HG03520 (cell line): ENCODE data around the gene NFIB.

Experiments used
- ATAC-seq: cut with Tn5 transposase; IDR thresholded peaks from one replicate; pipeline ENCODE4 v1.9.1; 2021; ENCODE audit warnings: mild to moderate bottlenecking, moderate library complexity; ENCODE audit not compliant: unreplicated experiment

NFIB gene

DNA sequence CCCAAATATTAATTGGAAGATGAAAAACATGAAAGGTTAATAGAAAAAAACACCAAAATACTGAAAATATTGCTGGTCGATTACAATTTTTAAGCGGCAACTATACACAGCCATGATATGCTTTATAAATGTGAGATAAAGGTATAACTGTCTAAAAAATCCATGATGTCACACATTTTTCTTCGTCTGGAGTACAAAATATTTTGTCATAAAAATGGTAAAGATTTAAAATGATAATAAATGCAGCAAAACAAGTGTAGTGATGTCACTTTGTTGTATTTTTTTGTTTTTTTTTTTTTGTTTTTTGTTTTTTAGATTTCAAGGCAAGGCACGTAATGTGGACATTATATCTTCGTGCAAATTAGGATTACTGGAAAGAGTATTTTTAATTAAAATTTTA, 227.4 kb downstream of the NFIB start:
- no peak for ATAC-seq

DNA sequence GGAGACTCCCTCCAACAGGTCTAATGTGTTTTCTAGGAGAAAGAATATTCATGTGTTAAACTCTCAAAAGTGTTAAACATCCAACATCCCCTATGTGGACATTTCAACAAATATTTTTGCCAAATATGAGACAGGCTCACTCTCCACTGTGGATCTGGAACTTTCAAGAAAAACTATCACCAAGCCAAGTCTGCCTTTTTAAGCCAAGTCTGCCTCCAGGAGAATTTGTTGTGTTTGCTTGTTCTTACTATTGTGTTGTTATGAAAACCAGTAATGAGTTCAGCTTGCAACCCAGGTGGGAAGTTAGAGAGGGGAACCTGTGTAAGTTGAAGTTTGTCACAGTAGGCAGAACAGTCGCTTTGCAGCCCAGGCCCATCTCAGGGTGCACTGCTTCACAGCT, 228.1 kb downstream of the NFIB start:
- ATAC-seq, result no peak

DNA sequence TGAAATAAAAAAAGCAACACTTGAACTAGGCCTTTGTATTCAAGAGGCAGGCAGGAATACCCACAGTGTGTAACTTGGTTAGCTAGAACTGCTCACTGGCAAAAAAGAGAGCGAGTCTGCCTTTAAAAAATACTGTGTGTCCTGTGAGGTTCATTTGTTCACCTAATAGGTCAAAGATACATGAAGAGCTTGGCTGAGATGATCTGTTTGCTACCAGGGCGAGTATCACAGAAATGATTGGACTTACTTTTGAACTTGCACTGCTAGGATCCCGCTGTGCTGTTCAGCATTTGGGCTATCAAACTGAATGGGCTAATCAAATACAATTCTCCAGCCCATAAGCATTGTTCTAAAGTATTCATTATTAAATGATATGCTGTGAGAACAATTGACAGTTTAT, 229.1 kb downstream of the NFIB start:
- no peak for ATAC-seq

DNA sequence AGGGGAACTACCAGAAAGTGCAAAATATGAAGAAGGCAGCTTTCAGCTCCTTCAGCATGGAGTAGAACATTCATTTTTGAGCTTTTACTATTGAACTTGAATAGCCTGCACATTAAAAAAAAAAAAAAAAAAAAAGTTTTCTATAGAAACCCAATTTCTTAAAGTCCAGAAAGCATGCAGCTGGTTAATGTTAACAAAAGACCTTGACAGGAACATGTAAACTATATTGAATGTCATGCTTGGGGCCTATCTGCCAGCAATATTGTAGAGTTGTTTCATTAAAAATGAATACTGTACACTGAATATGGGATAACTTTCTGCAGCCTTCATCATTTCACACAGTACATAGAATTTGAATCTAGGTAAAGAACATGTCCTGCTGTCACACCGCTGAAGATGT, 230.6 kb downstream of the NFIB start:
- ATAC-seq, result no peak

GRCh38 chr9:14082732-14083131, 231.2 kb downstream of the NFIB start:
- no peak for ATAC-seq

GRCh38 chr9:14081745-14082144, 232.2 kb downstream of the NFIB start:
- ATAC-seq, result no peak

GRCh38 chr9:14080959-14081542, 232.9 kb downstream of the NFIB start:
- ATAC-seq, result no peak

GRCh38 chr9:14079440-14079839, 234.5 kb downstream of the NFIB start:
- no peak for ATAC-seq

DNA sequence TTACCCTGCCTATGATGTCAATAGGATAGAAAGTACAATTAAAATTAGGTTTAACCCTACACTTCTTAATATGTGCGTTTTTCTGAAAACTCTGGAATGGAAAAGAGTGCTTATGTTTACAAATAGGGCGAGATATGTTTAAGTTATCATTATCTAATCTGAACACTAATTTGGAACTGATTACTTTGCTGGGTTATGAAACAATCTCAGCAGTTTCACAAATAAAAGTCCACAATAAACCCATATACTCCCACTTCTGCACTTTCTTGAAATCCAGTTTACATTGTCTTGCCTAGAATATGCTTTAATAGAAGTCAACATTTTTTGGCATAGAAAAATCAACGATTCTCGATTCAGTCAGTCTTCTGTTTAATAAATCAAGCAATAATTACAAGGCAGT, 236.3 kb downstream of the NFIB start:
- no peak for ATAC-seq

GRCh38 chr9:14075218-14075617, 238.7 kb downstream of the NFIB start:
- no peak for ATAC-seq

- ATAC-seq, result no peak
Measured at GRCh38 chr9:14072850-14073249, 241.1 kb downstream of the NFIB start.

DNA sequence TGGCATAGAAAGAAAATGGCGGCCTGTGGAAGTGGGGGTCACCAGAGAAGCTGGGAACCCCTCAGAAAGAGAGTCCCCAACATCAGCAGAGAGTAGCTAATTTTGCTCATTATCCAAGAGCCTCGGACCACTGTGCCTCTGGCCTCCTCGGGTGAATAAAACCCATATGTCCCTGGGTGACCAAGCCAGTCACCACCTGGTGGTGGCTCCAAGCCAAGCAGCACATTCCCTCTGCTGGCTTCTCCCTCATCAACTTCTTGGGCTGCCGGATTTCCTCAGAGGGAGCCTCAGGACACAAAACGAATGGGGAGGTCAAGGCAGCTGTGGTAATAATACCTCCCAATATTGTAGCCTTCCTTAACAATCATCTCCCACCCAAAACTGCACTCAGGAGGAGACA, 242.5 kb downstream of the NFIB start:
- ATAC-seq, result no peak

- ATAC-seq, result no peak
Measured at GRCh38 chr9:14068690-14069089, 245.3 kb downstream of the NFIB start.

GRCh38 chr9:14066831-14067230, 247.1 kb downstream of the NFIB start:
- ATAC-seq, result no peak

DNA sequence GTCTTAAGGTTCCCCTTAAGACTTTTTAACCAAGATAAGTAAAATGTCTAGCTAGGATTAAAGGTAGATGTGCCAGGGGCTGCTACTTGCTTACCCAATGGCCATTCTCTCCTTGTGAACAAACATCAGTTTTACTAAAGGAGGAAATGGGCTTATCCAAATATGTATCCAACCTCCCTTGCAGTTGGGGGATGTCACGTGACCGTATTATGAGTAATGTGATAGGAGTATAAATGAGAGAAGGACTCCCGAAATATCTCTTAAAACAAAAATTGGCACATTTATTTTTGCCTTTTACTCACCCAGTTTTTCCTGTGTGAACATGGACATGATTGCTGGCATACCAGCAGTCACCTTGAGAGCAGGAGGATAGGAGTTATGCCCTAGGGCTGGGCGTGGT, 247.9 kb downstream of the NFIB start:
- no peak for ATAC-seq

GRCh38 chr9:14064940-14065339, 249.0 kb downstream of the NFIB start:
- ATAC-seq, result no peak

DNA sequence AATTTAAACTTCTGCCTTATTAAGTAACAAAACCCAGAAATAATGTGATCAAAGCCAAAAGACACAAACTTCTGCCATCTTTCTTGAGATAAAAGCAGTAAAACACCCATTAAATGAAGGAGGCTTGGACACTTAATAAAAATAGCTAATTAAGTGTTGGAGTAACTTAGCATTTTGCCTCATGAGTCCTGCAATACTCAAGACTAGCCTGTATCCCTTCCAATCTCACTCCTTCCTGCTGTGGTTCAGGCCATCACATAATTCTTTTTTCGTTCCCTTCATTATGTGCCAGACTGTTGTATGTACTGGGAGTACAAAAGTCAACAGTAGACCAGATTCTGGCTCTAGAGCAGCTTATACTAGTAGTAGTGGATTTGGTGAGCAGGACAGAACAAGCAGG, 250.2 kb downstream of the NFIB start:
- no peak for ATAC-seq

- no peak for ATAC-seq
Measured at GRCh38 chr9:14062586-14063221, 251.2 kb downstream of the NFIB start.

- no peak for ATAC-seq
Measured at GRCh38 chr9:14061936-14062585, 251.9 kb downstream of the NFIB start.

DNA sequence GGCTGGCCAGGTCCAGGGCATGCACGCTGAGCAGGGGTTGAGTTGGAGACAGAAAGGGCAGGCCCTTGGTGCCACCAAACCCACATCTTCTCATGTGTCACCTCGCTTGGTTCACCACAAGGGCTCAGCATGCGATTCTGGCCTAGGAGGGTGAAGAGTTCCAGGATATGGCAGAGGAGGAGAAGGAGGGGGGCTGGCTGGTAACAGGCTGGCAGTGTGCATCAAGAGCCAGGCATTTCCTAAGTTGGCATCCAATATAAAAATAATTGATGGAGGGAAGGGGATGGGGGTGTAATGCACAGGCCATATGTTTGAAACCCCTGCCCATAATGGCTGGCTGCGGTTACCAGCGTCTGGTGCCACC, 255.6 kb downstream of the NFIB start:
- no peak for ATAC-seq

DNA sequence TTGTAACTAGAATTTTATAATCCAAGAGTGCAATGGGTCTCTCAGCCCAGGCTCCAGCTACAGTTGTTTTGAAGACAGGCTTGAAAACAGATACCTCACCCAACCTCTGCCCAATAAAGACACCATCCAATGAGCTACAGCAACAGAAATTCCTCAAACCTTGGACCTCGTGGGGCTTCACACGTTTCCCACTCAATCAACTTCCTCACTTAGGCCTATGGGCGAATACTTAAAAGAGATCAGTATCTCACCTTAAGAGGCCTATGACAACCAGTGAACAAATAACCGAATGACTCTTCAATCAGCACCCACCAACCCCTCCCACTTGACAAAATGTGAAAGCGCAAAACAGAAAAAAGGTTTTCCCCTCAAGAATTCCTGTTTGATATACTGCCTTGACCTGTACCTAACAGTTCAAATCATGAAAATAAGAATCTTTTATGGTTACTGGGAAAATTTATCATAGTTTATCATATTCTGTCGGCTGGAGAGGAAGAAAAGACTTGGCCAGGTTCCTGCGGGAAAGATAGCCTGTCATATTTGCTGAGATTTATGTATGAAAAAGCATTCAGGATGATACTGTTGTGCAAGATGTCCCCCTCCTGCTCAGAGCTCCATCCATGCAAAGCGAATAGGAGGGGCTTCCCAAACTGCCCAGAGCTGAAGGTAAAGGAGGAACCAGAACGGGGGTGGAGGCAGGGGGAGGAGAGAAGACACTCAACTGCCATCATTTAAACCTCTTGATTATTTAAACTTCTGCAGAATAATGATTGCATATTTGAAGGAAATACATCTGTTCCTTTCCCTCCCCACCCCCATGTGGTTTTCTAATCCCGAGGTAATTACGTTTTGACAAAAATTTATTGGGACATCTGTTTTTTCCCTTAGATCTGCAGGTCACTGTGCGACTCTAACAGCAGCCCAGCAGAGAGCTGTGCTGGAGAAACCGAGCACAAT, 256.3 kb downstream of the NFIB start:
- ATAC-seq, result no peak
